Stomach smooth muscle (tissue), 2 donors: ENCODE results near the gene AP4B1.
"Not testable (repeated sequence)": the region's sequence is repeated elsewhere in the genome, so short reads cannot be mapped to it uniquely, and the experiment has no call there.

Experiments
- H3K27ac ChIP-seq: one replicate; pipeline ENCODE4 v1.7.0; 2013; ENCODE audit warnings: mild to moderate bottlenecking, low read length, inconsistent platforms
- H3K27me3 ChIP-seq, 2 donors: one replicate each; pipeline ENCODE4 v1.7.0; 2013; ENCODE audit warnings: low read length in 2 of 2; ENCODE audit not compliant: insufficient read depth in 2 of 2, control insufficient read depth in 1 of 2
- H3K36me3 ChIP-seq, 2 donors: one replicate each; pipeline ENCODE4 v1.7.0; 2013; ENCODE audit warnings: low read length in 2 of 2; ENCODE audit not compliant: control insufficient read depth in 2 of 2, insufficient read depth in 2 of 2
- H3K4me1 ChIP-seq: one replicate; pipeline ENCODE4 v1.7.0; 2013; ENCODE audit warnings: low read length; ENCODE audit not compliant: control insufficient read depth, insufficient read depth
- H3K4me3 ChIP-seq, 2 donors: one replicate each; pipeline ENCODE4 v1.7.0; 2013; ENCODE audit warnings: low read length in 2 of 2
- H3K9ac ChIP-seq, 2 donors: one replicate each; pipeline ENCODE4 v1.7.0; 2013; ENCODE audit warnings: low read length in 2 of 2, mild to moderate bottlenecking in 1 of 2
- H3K9me3 ChIP-seq, 2 donors: one replicate each; pipeline ENCODE4 v1.7.0; 2013; ENCODE audit warnings: low read length in 2 of 2; ENCODE audit not compliant: control insufficient read depth in 2 of 2
- donor health status: healthy.
- donor health status: Pancreatic carcinoma.

Gene AP4B1

GRCh38 chr1:113904674-113905434 is at the start of gene AP4B1, which contains the start of gene DCLRE1B:
Gene AP4B1 (minus strand): TSS chr1:113904799. CDS start chr1:113904717, 82 bp downstream.
Gene DCLRE1B (plus strand): TSS chr1:113905326. CDS start chr1:113905587, 261 bp downstream.
- H3K27ac ChIP-seq, result peak within 1 kb of the TSS; percentile 91
- H3K9ac ChIP-seq, result peak within 1 kb of the TSS; percentile 78 to 97
- peak within 1 kb of the TSS; percentile 99 for H3K4me3 ChIP-seq
- no peaks in the 10 kb centered on the region for H3K9me3 ChIP-seq
- H3K27me3 ChIP-seq, result no peaks in the 10 kb centered on the region
- peaks cover 9% of the 10 kb centered on the region for H3K4me1 ChIP-seq
- peaks cover 5 to 19% of the 10 kb centered on the region in 2 donors for H3K36me3 ChIP-seq

GRCh38 chr1:113951719-113952118 is 47.1 kb upstream of the AP4B1 start:
- Histone ChIP-seq H3K9ac (no peak overlapping the region), H3K27me3 (no peaks in the 10 kb centered on the region), H3K9me3 (no peaks in the 10 kb centered on the region), H3K4me1 (peaks cover 14% of the 10 kb centered on the region), H3K4me3 (no peak overlapping the region), H3K36me3 (peaks cover 4 to 16% of the 10 kb centered on the region in 2 donors), H3K27ac (no peak overlapping the region)

DNA sequence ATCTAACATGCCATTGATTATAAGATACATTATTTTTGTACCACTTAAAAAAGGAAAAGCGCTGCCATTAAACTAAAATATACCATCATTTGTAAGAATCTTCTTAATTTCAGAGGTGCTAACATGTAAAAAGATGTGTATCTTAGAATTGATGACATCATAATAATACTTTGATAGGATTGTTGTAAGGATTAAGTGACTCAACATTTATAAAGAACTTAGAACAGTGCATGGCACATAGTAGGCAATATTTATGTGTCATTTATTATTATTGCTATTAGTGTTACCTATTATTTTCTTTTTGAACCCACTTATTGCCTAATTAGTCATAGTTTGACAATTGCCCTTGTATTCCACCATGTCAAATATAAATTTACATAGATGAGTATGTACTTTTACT is 46.3 kb upstream of the AP4B1 start:
- no peak overlapping the region for H3K4me3 ChIP-seq
- no peaks in the 10 kb centered on the region for H3K9me3 ChIP-seq
- H3K27ac ChIP-seq, result no peak overlapping the region
- peaks cover 16% of the 10 kb centered on the region for H3K4me1 ChIP-seq
- no peak overlapping the region for H3K9ac ChIP-seq
- no peaks in the 10 kb centered on the region for H3K27me3 ChIP-seq
- H3K36me3 ChIP-seq, result peaks cover 0 to 11% of the 10 kb centered on the region in 2 donors

DNA sequence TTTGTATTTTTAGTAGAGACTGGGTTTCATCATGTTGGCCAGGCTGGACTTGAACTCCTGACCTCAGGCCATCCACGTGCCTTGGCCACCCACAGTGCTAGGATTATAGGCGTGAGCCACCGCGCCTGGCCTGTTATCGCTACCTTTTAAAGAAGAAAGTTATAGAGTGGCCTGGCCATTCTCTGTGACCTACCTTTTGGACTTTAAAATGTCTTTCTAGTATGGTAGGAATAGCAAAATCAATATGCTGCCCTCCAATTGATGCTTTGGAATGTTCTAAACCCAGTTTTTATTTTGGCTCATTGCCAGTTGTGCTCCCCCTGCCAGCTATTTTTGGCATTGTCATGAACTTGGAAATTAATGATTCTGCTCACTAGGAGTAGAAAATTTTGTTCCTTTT is 44.4 kb upstream of the AP4B1 start:
- H3K27me3 ChIP-seq, result no peaks in the 10 kb centered on the region
- H3K4me1 ChIP-seq, result peaks cover 16% of the 10 kb centered on the region
- H3K27ac ChIP-seq, result no peak overlapping the region
- H3K36me3 ChIP-seq, result peaks cover 0 to 3% of the 10 kb centered on the region in 2 donors
- H3K9me3 ChIP-seq, result no peaks in the 10 kb centered on the region
- H3K4me3 ChIP-seq, result no peak overlapping the region
- H3K9ac ChIP-seq, result no peak overlapping the region

- H3K4me3 ChIP-seq, H3K9me3 ChIP-seq, H3K9ac ChIP-seq, H3K27me3 ChIP-seq, H3K27ac ChIP-seq, H3K36me3 ChIP-seq: not testable (repeated sequence)
- H3K4me1 ChIP-seq, result peaks cover 16% of the 10 kb centered on the region
Measured at GRCh38 chr1:113948151-113948550, 43.6 kb upstream of the AP4B1 start.

GRCh38 chr1:113947388-113948107 is 42.9 kb upstream of the AP4B1 start:
- no peaks in the 10 kb centered on the region for H3K27me3 ChIP-seq
- no peak overlapping the region for H3K9ac ChIP-seq
- no peak overlapping the region for H3K4me3 ChIP-seq
- peaks cover 16% of the 10 kb centered on the region for H3K4me1 ChIP-seq
- no peaks in the 10 kb centered on the region for H3K9me3 ChIP-seq
- no peaks in the 10 kb centered on the region for H3K36me3 ChIP-seq
- no peak overlapping the region for H3K27ac ChIP-seq

GRCh38 chr1:113946678-113947387 is 42.2 kb upstream of the AP4B1 start:
- H3K9ac ChIP-seq, result no peak overlapping the region
- H3K36me3 ChIP-seq, result no peaks in the 10 kb centered on the region
- no peaks in the 10 kb centered on the region for H3K9me3 ChIP-seq
- H3K4me1 ChIP-seq, result peaks cover 16% of the 10 kb centered on the region
- no peak overlapping the region for H3K4me3 ChIP-seq
- H3K27ac ChIP-seq, result no peak overlapping the region
- H3K27me3 ChIP-seq, result no peaks in the 10 kb centered on the region

- Histone ChIP-seq H3K4me1 (peaks cover 16% of the 10 kb centered on the region), H3K27me3 (no peaks in the 10 kb centered on the region), H3K4me3 (no peak overlapping the region), H3K9me3 (no peaks in the 10 kb centered on the region), H3K27ac (no peak overlapping the region), H3K36me3 (peaks cover 3% of the 10 kb centered on the region in 2 donors), H3K9ac (no peak overlapping the region)
Measured at GRCh38 chr1:113946112-113946511, 41.5 kb upstream of the AP4B1 start.

DNA sequence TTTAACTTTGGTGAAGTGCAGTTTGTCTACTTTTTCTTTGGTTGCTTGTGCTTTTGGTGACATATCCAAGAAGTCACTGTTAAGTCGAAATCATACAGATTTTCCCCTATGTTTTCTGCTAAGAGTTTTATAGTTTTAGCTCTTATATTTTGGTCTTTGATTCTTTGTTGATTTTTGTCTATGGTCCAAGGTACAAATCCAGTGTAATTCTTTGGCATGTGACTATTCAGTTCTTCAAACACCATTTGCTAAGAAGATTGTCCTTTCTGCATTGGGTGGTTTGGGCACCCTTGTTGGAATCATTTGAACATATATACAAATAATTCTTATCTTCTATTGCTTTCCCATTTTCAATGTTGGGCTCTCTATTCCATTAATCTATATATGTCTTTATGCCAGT is 40.7 kb upstream of the AP4B1 start:
- Histone ChIP-seq H3K9me3 (no peaks in the 10 kb centered on the region), H3K4me1 (peaks cover 16% of the 10 kb centered on the region), H3K9ac (no peak overlapping the region), H3K4me3 (no peak overlapping the region), H3K27ac (no peak overlapping the region), H3K27me3 (no peaks in the 10 kb centered on the region), H3K36me3 (peaks cover 10 to 11% of the 10 kb centered on the region in 2 donors)

- no peak overlapping the region for H3K9ac ChIP-seq
- no peak overlapping the region for H3K4me3 ChIP-seq
- H3K27me3 ChIP-seq, result no peaks in the 10 kb centered on the region
- H3K27ac ChIP-seq, result no peak overlapping the region
- H3K36me3 ChIP-seq, result peaks cover 10 to 11% of the 10 kb centered on the region in 2 donors
- no peaks in the 10 kb centered on the region for H3K9me3 ChIP-seq
- peaks cover 10% of the 10 kb centered on the region for H3K4me1 ChIP-seq
Measured at GRCh38 chr1:113943028-113943811, 38.6 kb upstream of the AP4B1 start.
